GM15510 (cell line): ENCODE data around the gene TRIO.

Experiments used
- POLR2A ChIP-seq: IDR thresholded peaks from 3 replicates; pipeline ENCODE4 v1.6.1; 2011; ENCODE audit warnings: borderline replicate concordance; ENCODE audit not compliant: insufficient read length; ENCODE audit errors: extremely low read depth

The TRIO gene

DNA sequence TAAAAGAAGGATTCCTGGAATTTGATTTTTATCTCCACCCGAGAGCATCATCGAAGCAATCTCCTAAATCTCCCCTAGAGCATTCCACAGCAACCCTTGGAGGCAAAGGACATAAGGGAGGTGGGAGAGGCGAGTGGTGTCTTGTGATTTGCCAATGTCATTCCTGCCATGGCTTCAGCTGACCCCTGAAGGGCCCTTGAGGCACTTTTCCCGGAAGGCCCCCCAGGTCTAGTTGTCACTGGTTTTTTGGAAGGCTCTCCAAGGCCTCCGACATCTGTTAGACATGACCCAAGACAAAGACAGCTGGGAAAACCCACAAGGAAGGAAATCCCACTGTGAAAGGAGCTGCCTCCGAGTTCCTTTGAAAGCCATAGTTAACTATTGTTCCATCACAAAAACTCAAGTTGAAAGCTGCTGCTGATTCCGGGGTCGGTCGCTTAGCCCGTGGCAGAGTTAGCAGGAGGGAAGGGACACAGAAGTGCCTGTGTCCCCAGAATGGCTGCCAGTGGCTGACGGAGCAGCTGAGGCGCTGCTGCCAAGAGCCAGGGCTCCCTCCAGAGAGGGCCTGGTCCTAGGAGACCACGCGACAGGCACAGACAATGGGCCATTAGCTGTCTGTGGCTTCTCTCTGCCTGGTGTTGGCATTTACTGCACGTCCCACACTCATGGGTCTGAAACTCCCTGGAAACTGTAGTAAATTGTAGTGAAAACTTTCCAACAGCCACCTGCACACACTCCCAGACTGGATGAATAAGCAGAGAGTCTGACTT lies 24.4 kb upstream of the TRIO start:
- no peak for TF ChIP-seq POLR2A

- no peak for TF ChIP-seq POLR2A
Observed at GRCh38 chr5:14120176-14120575, 23.0 kb upstream of the TRIO start.

- TF ChIP-seq POLR2A: no peak
Observed at GRCh38 chr5:14121552-14121951, 21.6 kb upstream of the TRIO start.

- no peak for TF ChIP-seq POLR2A
Observed at GRCh38 chr5:14122089-14122488, 21.1 kb upstream of the TRIO start.

DNA sequence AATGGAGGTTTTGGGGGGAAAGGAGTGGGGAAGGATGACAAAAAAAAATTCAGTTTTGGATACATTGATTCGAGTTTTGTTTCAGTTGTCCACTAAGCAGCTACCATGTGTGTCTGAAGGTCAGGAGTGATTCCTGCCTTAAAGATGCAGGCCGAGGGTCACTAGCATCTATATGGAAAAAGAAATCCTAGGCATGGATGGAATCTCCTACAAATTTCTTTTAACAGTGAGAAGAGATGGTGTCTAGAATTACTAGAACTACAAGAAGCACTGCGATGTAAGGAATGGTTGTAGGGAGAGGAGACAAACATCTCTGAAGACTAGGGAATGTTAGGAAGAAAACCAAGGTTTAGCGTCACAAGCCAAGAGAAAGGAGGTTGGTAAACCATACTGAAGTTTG lies 19.6 kb upstream of the TRIO start:
- TF ChIP-seq POLR2A: no peak

- TF ChIP-seq POLR2A: no peak
Observed at GRCh38 chr5:14123974-14124482, 19.1 kb upstream of the TRIO start.

GRCh38 chr5:14125262-14125661 lies 17.9 kb upstream of the TRIO start:
- no peak for TF ChIP-seq POLR2A

DNA sequence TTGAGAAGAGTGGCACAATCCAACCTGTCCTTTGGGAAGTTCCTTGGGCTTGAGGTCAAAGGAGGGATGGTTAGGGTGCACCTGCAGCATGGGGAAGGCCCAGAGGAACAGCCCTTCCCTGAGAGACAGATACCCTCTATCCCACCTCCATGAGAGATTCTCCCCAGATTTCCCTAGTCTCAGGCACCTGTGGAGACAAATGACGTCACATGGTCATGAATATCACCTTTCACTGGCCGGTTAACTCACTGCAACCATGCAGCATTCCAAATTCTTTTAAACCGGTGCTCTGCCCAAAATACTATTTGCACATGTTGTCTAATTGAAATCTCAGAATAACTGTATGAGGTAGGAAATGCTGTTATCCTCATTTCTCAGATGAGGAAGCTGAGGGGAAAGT lies 15.6 kb upstream of the TRIO start:
- TF ChIP-seq POLR2A: no peak

GRCh38 chr5:14128079-14128478 lies 15.1 kb upstream of the TRIO start:
- TF ChIP-seq POLR2A: no peak

DNA sequence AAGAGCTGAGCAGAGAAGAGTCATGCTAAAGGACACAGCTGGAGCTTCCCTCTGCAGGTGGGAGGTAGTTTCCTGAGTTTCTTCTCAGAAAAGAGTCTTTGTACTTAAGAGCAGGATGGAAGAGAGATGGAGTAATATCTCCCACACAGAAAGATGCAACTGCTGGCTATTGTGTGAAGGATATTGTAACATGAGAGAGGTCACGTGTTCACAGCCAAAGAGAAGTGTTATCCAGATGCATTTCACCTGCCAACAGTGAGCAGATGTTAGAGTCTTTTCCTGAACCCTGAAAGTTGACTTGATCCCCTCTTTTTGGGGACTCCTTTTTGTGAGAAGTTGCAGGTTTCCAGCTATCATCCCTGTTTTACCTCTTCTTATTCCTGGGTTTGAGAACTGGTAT lies 14.0 kb upstream of the TRIO start:
- TF ChIP-seq POLR2A: no peak

- no peak for TF ChIP-seq POLR2A
Observed at GRCh38 chr5:14131855-14132503, 11.2 kb upstream of the TRIO start.

DNA sequence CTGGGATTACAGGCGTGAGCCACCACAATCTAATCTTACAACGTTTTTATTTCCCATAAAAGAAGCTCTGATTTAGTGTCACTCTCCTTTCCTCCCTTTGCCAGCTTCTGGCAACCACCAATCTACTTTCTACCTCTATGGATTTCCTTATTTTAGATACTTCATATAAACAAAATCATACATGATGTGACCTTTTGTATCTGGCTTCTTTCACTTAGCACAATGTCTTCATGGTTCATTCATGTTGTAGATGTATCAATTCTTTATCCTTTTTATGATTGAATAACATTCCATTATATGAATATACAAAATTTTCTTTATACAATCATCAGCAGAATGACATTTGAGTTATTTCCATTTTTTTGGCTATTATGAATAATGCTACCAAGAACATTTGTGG lies 9.7 kb upstream of the TRIO start:
- TF ChIP-seq POLR2A: no peak

DNA sequence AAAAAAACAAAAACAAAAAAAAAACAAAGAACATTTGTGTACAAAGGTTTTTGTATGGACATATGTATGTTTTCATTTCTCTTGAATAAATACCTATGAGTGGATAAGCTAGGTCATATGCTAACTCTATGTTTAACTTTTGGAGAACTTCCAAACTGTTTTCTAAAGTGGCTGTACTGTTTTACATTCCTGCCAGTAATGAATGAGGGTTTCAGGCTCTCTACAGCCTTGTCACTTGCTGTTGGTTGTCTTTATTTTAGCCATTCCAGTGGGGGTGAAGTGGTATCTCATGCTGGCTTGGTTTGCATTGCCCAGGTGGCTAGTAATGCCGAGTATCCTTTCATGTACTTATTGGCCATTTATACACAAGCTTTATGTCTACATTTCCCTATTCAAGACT lies 9.1 kb upstream of the TRIO start:
- no peak for TF ChIP-seq POLR2A

GRCh38 chr5:14134771-14135170 lies 8.4 kb upstream of the TRIO start:
- TF ChIP-seq POLR2A: no peak

DNA sequence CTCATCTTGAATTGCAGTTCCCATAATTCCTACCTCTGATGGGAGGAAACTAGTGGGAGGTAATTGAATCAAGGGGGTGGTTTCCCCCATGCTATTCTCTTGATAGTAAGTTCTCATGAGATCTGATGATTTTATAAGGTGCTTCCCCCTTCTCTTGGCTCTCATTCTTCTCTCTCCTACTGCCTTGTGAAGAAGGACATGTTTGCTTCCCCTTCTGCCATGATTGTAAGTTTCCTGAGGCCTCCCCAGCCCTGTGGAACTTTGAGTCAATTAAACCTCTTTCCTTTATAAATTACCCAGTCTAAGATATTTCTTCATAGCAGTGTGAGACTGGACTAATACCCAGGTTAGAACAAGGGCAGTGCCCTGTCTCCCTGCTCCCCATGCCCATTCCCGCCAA lies 7.5 kb upstream of the TRIO start:
- no peak for TF ChIP-seq POLR2A

- TF ChIP-seq POLR2A: no peak
Observed at GRCh38 chr5:14136228-14136627, 6.9 kb upstream of the TRIO start.
